ENCODE measurements around the gene RFX7.

DNA sequence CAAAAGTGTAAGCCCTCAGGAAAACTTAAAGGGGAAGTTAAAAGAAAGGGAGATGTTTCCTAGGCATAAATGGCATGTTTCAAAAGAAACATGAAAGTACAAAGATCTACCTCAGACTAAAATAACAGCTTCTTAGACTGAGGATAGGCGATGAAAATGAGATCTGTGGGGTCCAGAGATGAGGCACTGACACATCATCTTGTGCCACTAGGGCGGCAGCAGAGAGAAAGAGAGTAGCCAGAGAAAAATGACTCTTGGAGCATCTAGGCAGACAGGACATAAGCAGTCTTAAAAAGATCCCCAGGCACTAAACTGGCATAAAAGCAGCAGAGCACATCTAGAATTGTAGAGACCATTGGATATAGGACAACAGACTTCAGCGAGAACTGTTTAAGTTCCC, 42.5 kb upstream of the RFX7 start:
- no peak for TF ChIP-seq YY1 (IDR thresholded peaks at IDR 0.05; ENCODE audit: insufficient read depth, insufficient read length)
- TF ChIP-seq ZNF274 (IDR thresholded peaks at IDR 0.05; ENCODE audit: low read depth, low read length), result no peak
- TF ChIP-seq SUZ12 (IDR thresholded peaks at IDR 0.05; ENCODE audit: extremely low read depth, insufficient read depth, insufficient read length), result no peak

All from NT2/D1 (cell line).